ENCODE measurements around the gene MTCL1. TPM values are rescaled to one million over a fixed set of nuclear protein-coding genes. Genes with fewer than 3 reads are reported as not detected.

MTCL1 gene
- total RNA-seq, 2 donors from 2014 or later, result 15.3 to 27.7 TPM

DNA sequence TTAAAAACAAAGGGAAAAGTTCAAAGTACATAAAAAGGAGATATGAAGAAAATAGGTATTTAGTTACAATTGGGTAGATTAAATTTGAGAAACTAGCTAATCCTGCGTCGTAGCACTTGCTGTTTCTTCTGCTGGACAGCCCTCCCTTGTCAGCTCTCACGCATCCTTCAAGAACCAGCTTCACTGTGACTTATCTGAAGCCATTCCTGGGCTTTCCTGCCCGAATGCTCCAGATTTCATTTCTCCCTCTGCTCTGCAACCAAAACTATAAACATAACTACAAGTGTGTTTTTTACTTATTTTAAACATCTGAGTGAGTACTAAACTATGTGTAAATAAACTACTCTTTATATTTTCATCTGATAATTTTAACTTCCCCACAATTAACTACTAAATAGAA is 149.2 kb downstream of the MTCL1 start:
- Histone ChIP-seq H3K4me1 (no peaks in the 10 kb centered on the region), H3K27ac (no peak overlapping the region), H3K27me3 (no peaks in the 10 kb centered on the region), H3K36me3 (replicated peaks in 1 of 2; ENCODE audit: insufficient read depth in 1 of 2, low read depth in 2 of 2) (no peaks in the 10 kb centered on the region), H3K9me3 (no peaks in the 10 kb centered on the region), H3K4me3 (no peak overlapping the region)
- TF ChIP-seq, protein P1, sequence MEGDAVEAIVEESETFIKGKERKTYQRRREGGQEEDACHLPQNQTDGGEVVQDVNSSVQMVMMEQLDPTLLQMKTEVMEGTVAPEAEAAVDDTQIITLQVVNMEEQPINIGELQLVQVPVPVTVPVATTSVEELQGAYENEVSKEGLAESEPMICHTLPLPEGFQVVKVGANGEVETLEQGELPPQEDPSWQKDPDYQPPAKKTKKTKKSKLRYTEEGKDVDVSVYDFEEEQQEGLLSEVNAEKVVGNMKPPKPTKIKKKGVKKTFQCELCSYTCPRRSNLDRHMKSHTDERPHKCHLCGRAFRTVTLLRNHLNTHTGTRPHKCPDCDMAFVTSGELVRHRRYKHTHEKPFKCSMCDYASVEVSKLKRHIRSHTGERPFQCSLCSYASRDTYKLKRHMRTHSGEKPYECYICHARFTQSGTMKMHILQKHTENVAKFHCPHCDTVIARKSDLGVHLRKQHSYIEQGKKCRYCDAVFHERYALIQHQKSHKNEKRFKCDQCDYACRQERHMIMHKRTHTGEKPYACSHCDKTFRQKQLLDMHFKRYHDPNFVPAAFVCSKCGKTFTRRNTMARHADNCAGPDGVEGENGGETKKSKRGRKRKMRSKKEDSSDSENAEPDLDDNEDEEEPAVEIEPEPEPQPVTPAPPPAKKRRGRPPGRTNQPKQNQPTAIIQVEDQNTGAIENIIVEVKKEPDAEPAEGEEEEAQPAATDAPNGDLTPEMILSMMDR (IDR thresholded peaks at IDR 0.05), result no peak
- TF ChIP-seq POLR2A (IDR thresholded peaks at IDR 0.05), result no peak
- 56 to 66% methylated on average over 4 of the region's 4 CpGs for WGBS, 2 donors
- DNase-seq (no peak), ATAC-seq (no peak)
- intact Hi-C loops (cut with DNase I), result no loop called here

GRCh38 chr18:8854962-8855361 is 149.6 kb downstream of the MTCL1 start:
- WGBS, 2 donors, result 43 to 51% methylated on average over 2 of the region's 2 CpGs
- no peaks in the 10 kb centered on the region for H3K27me3 ChIP-seq
- H3K9me3 ChIP-seq, result no peaks in the 10 kb centered on the region
- ATAC-seq (no peak), DNase-seq (no peak)
- H3K36me3 ChIP-seq (replicated peaks in 1 of 2; ENCODE audit: insufficient read depth in 1 of 2, low read depth in 2 of 2), result no peaks in the 10 kb centered on the region
- intact Hi-C loops (cut with DNase I), result no loop called here
- TF ChIP-seq, protein P1 (IDR thresholded peaks at IDR 0.05), result no peak
- no peak for TF ChIP-seq POLR2A (IDR thresholded peaks at IDR 0.05)
- no peaks in the 10 kb centered on the region for H3K4me1 ChIP-seq
- no peak overlapping the region for H3K27ac ChIP-seq
- H3K4me3 ChIP-seq, result no peak overlapping the region

GRCh38 chr18:8856212-8856611 is 150.9 kb downstream of the MTCL1 start:
- no peak overlapping the region for H3K27ac ChIP-seq
- no peaks in the 10 kb centered on the region for H3K4me1 ChIP-seq
- H3K4me3 ChIP-seq, result no peak overlapping the region
- H3K9me3 ChIP-seq, result no peaks in the 10 kb centered on the region
- H3K27me3 ChIP-seq, result no peaks in the 10 kb centered on the region
- TF ChIP-seq, protein P1 (IDR thresholded peaks at IDR 0.05), result no peak
- TF ChIP-seq POLR2A (IDR thresholded peaks at IDR 0.05), result no peak
- no peaks in the 10 kb centered on the region for H3K36me3 ChIP-seq (replicated peaks in 1 of 2; ENCODE audit: insufficient read depth in 1 of 2, low read depth in 2 of 2)
- no peak for ATAC-seq
- no peak for DNase-seq
- 80 to 83% methylated on average over 8 of the region's 8 CpGs for WGBS, 2 donors
- intact Hi-C loops (cut with DNase I), result no loop called here

- 87 to 89% methylated on average over 17 to 27 of the region's 34 CpGs for WGBS, 2 donors
- DNase-seq, result no peak
- Histone ChIP-seq H3K9me3 (no peaks in the 10 kb centered on the region), H3K4me1 (no peaks in the 10 kb centered on the region), H3K36me3 (replicated peaks in 1 of 2; ENCODE audit: insufficient read depth in 1 of 2, low read depth in 2 of 2) (no peaks in the 10 kb centered on the region), H3K4me3 (no peak overlapping the region), H3K27me3 (no peaks in the 10 kb centered on the region), H3K27ac (no peak overlapping the region)
- ATAC-seq, result no peak
- intact Hi-C loops (cut with DNase I), result no loop called here
- TF ChIP-seq, protein P1 (IDR thresholded peaks at IDR 0.05), result no peak
- TF ChIP-seq POLR2A (IDR thresholded peaks at IDR 0.05), result no peak
Measured at GRCh38 chr18:8856769-8857393, 151.5 kb downstream of the MTCL1 start.

DNA sequence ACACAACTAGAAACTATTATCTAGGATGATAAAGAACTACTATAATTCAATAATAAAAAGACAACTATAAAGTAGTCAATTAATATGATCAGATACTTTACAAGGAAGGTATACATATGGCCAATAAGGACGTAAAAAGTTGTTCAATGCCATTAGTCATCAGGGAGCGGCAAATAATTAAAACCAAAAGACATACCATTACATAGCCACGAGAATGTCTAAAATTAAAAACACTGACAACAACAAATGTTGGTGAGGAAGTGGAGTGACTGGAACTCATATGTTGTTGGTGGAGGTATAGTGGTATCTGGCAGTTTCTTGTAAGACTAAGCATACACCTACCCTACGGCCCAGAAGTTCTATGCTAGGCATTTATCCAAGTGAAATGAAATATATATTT is 152.4 kb downstream of the MTCL1 start:
- Histone ChIP-seq H3K27me3 (no peaks in the 10 kb centered on the region), H3K9me3 (no peaks in the 10 kb centered on the region), H3K36me3 (replicated peaks in 1 of 2; ENCODE audit: insufficient read depth in 1 of 2, low read depth in 2 of 2) (no peaks in the 10 kb centered on the region), H3K27ac (no peak overlapping the region), H3K4me3 (no peak overlapping the region), H3K4me1 (no peaks in the 10 kb centered on the region)
- no peak for ATAC-seq
- 86 to 88% methylated on average over 4 of the region's 4 CpGs for WGBS, 2 donors
- no peak for DNase-seq
- TF ChIP-seq POLR2A (IDR thresholded peaks at IDR 0.05), result no peak
- TF ChIP-seq, protein P1 (IDR thresholded peaks at IDR 0.05), result no peak
- intact Hi-C loops (cut with DNase I), result no loop called here
